ENCODE results near the gene ZBED6.

The ZBED6 gene

DNA sequence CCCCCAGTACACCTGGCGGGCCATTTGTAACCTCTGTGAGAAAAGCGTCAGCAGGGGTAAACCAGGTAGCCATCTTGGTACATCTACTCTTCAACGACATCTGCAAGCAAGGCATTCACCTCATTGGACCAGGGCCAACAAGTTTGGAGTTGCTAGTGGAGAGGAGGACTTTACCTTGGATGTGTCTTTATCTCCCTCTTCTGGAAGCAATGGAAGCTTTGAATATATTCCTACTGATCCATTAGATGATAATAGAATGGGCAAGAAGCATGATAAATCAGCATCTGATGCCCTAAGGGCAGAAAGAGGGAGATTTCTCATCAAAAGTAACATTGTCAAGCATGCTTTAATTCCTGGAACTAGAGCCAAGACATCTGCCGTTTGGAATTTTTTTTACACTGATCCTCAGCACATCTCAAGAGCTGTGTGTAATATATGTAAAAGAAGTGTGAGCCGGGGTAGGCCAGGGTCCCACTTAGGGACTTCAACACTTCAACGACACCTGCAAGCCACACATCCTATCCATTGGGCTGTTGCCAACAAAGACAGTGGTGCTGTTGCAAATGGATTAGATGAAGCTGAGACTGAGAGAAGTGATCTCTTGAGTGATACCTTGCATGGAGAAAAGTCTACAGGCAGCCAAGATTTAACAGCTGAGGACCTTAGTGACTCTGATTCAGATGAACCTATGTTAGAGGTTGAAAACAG lies 2.7 kb downstream of the ZBED6 start:
- no peak for DNase-seq (ENCODE audit: insufficient read length, low spot score)
- TF ChIP-seq, protein P1, sequence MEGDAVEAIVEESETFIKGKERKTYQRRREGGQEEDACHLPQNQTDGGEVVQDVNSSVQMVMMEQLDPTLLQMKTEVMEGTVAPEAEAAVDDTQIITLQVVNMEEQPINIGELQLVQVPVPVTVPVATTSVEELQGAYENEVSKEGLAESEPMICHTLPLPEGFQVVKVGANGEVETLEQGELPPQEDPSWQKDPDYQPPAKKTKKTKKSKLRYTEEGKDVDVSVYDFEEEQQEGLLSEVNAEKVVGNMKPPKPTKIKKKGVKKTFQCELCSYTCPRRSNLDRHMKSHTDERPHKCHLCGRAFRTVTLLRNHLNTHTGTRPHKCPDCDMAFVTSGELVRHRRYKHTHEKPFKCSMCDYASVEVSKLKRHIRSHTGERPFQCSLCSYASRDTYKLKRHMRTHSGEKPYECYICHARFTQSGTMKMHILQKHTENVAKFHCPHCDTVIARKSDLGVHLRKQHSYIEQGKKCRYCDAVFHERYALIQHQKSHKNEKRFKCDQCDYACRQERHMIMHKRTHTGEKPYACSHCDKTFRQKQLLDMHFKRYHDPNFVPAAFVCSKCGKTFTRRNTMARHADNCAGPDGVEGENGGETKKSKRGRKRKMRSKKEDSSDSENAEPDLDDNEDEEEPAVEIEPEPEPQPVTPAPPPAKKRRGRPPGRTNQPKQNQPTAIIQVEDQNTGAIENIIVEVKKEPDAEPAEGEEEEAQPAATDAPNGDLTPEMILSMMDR (IDR thresholded peaks at IDR 0.05; ENCODE audit: insufficient read depth, missing control alignments): no peak
- FAIRE-seq: no peak

DNA sequence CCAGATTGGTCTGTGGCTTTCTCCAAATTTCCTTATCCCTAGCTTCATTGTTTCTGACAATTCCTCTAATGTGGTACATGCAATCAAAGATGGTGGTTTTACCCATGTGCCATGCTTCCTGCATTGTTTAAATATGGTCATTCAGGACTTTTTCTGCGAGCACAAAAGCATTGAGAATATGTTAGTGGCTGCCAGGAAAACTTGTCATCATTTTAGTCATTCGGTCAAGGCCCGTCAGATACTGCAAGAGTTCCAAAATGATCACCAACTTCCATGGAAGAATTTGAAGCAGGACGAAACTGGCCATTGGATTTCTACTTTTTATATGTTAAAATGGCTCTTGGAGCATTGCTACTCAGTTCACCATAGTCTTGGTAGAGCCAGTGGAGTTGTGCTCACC lies 3.7 kb downstream of the ZBED6 start:
- TF ChIP-seq, protein P1 (IDR thresholded peaks at IDR 0.05; ENCODE audit: insufficient read depth, missing control alignments): no peak
- FAIRE-seq (no peak), DNase-seq (ENCODE audit: insufficient read length, low spot score) (no peak)

DNA sequence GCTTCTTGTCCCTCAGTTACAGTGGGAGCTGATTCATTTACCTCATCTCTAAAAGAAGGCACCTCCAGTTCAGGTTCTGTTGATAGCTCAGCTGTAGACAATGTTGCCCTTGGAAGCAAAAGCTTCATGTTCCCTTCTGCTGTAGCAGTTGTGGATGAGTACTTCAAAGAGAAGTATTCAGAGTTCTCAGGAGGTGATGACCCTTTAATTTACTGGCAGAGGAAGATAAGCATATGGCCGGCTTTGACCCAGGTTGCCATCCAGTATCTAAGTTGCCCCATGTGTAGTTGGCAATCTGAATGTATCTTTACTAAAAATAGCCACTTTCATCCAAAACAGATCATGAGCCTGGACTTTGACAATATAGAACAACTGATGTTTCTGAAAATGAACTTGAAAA lies 4.5 kb downstream of the ZBED6 start:
- FAIRE-seq: no peak
- TF ChIP-seq, protein P1 (IDR thresholded peaks at IDR 0.05; ENCODE audit: insufficient read depth, missing control alignments): no peak
- DNase-seq (ENCODE audit: insufficient read length, low spot score): no peak

DNA sequence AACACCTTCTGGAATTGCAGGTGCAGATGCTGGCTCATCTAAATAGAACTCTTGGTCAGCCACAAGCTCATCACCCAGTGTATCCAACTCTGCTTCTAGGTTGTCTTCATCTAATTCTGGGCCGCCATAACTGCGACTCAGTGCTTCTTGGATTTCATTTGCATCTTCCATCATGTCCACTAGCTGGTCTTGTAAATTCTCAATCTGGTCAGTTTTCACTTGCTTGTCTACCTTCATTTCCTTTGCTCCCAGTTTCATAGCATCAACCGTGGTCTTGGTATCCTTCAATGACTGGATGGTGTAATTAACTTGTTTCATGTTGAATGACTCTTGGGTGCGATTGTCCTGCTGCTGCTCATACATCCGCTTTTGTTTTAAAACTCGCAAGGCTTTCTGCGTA lies 10.3 kb downstream of the ZBED6 start:
- TF ChIP-seq, protein P1 (IDR thresholded peaks at IDR 0.05; ENCODE audit: insufficient read depth, missing control alignments): no peak
- DNase-seq (ENCODE audit: insufficient read length, low spot score) (no peak), FAIRE-seq (no peak)

DNA sequence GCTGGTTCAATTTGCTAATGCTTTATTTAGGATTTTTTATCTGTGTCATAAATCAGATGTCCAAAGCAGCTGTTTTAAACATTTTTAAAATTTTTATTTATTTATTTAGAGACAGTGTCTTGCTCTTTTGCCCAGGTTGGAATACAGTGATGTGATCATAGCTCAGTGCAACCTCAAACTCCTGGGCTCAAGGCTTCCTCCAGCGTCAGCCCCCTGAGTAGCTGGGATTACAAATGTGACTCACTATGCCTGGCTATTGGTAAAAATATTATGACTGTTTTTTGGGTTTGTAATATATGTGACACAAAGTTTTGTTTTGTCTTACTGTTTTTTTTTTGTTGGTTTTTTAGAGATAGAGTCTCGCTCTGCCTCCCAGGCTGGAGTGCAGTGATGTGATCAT lies 11.8 kb downstream of the ZBED6 start:
- DNase-seq (ENCODE audit: insufficient read length, low spot score) (no peak), FAIRE-seq (no peak)
- TF ChIP-seq, protein P1 (IDR thresholded peaks at IDR 0.05; ENCODE audit: insufficient read depth, missing control alignments): no peak

DNA sequence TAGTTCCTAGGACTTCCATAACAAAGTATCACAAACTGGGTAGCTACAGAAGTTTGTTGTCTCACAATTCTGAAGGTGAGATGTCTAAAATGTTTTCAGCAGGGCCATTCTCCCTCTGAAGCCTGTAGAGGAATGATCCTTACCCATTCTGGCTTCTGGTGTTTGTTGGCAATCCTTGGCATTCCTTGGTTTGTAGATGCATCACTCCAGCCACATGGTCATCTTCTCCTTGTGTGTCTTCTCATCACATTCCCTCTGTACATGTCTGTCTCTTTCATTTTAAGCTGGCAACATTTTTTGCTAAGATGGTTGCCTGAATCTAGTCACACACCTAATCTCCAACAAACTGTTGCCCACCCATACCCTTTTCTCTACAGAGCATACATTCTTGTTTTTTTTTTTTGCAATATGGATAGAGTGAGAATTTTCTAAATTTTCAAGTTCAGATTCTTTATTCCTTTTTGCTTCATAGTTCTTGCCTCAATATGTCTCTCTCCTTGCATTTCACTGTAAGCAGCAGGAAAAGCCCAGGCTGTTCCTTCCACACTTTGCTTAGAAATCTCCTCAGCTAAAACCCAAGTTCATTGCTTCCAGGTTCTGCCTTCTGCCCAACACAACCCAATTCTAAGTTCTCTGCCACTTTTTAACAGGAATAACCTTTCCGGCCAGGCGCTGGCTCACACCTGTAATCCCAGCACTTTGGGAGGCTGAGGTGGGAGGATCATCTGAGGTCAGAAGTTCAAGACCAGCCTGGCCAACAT lies 18.3 kb downstream of the ZBED6 start:
- TF ChIP-seq, protein P1 (IDR thresholded peaks at IDR 0.05; ENCODE audit: insufficient read depth, missing control alignments): no peak
- DNase-seq (ENCODE audit: insufficient read length, low spot score) (no peak), FAIRE-seq (no peak)

DNA sequence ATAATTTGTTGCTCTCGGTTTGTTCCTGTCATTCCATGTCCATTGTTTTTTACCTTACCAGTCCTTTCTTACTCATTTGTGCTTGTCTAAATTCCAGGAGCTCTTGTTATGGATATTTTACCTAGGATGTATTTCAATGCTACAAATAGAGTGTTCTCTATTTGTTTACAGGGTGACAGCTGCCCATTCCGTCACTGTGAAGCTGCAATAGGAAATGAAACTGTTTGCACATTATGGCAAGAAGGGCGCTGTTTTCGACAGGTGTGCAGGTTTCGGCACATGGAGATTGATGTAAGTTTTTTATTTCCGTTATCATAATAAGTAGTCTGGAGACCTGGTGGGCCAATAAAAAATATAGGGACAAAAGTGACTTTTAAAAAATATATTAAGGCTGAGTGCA lies 23.0 kb downstream of the ZBED6 start:
- DNase-seq (ENCODE audit: insufficient read length, low spot score) (no peak), FAIRE-seq (no peak)
- TF ChIP-seq, protein P1 (IDR thresholded peaks at IDR 0.05; ENCODE audit: insufficient read depth, missing control alignments): no peak

Data from D721Med (cell line).